OCI-LY1 (cell line): ENCODE results near the gene MICU1.

Source experiments
- H2AFZ ChIP-seq: fragments of 200-600 bp; sonication (generic), shearing (Covaris generic); 2 replicates; pipeline ENCODE4 v1.6.0; 2014; ENCODE audit warnings: antibody characterized with exemption, mild to moderate bottlenecking, low read length
- H3F3A ChIP-seq: fragments of 200-600 bp; sonication (generic), shearing (Covaris generic); 2 replicates; pipeline ENCODE4 v1.6.0; 2014; ENCODE audit warnings: mild to moderate bottlenecking, antibody characterized with exemption, low read length, moderate library complexity; ENCODE audit not compliant: insufficient read depth
- H3K27ac ChIP-seq: fragments of 200-600 bp; sonication (generic); 2 replicates; pipeline ENCODE4 v1.5.1; 2014; ENCODE audit warnings: low read length, mixed run types, mild to moderate bottlenecking, low read depth; ENCODE audit not compliant: poor library complexity, severe bottlenecking
- H3K27me3 ChIP-seq: fragments of 200-600 bp; sonication (generic); 2 replicates; pipeline ENCODE4 v1.6.0; 2014; ENCODE audit warnings: antibody characterized with exemption, mild to moderate bottlenecking, low read length, moderate library complexity; ENCODE audit not compliant: insufficient read depth
- H3K36me3 ChIP-seq: fragments of 200-600 bp; sonication (generic); 2 replicates; pipeline ENCODE4 v1.6.1; 2014; ENCODE audit warnings: mild to moderate bottlenecking, antibody characterized with exemption, low read length, moderate library complexity, mixed read lengths; ENCODE audit not compliant: insufficient read depth
- H3K4me1 ChIP-seq: fragments of 200-600 bp; sonication (generic); 2 replicates; pipeline ENCODE4 v1.5.1; 2014; ENCODE audit warnings: mild to moderate bottlenecking, low read length, moderate library complexity; ENCODE audit not compliant: insufficient read depth, severe bottlenecking
- H3K4me2 ChIP-seq: fragments of 200-600 bp; sonication (generic), shearing (Covaris generic); 2 replicates; pipeline ENCODE4 v1.6.1; 2014; ENCODE audit warnings: low read length
- H3K4me3 ChIP-seq: fragments of 200-600 bp; sonication (generic); 2 replicates; pipeline ENCODE4 v1.5.1; 2014; ENCODE audit warnings: low read length, low read depth, mild to moderate bottlenecking, mixed read lengths; ENCODE audit not compliant: poor library complexity, severe bottlenecking
- H3K79me2 ChIP-seq: fragments of 200-600 bp; shearing (Covaris generic); 2 replicates; pipeline ENCODE4 v1.6.1; 2016; ENCODE audit warnings: mixed run types, low read length, mixed read lengths; ENCODE audit not compliant: insufficient read depth
- H3K9ac ChIP-seq: fragments of 200-600 bp; sonication (generic), shearing (Covaris generic); 2 replicates; pipeline ENCODE4 v1.6.1; 2014; ENCODE audit warnings: mild to moderate bottlenecking, low read length, mixed read lengths
- H3K9me2 ChIP-seq: fragments of 200-600 bp; sonication (generic), shearing (Covaris generic); 2 replicates; pipeline ENCODE4 v1.6.1; 2014; ENCODE audit warnings: low read depth, mild to moderate bottlenecking, low read length, mixed read lengths
- H3K9me3 ChIP-seq: fragments of 200-600 bp; shearing (Covaris generic); 2 replicates; pipeline ENCODE4 v1.6.1; 2014; ENCODE audit warnings: low read length, mixed read lengths
- H4K20me1 ChIP-seq: fragments of 200-600 bp; sonication (generic), shearing (Covaris generic); 2 replicates; pipeline ENCODE4 v1.6.0; 2016; ENCODE audit warnings: mild to moderate bottlenecking, low read length; ENCODE audit not compliant: insufficient read depth
- CTCF ChIP-seq: fragments of 200-600 bp; sonication (generic), shearing (Covaris generic); IDR thresholded peaks from 2 replicates; pipeline ENCODE4 v1.5.1; 2017; ENCODE audit warnings: mild to moderate bottlenecking, antibody characterized with exemption, low read length, moderate library complexity, mixed read lengths
- EZH2 ChIP-seq: fragments of 200-600 bp; sonication (generic), shearing (Covaris generic); IDR thresholded peaks from 2 replicates; pipeline ENCODE4 v1.8.0; 2017; ENCODE audit warnings: borderline replicate concordance, mixed run types, mild to moderate bottlenecking, antibody characterized with exemption, low read length, moderate library complexity, mixed read lengths

MICU1 gene

DNA sequence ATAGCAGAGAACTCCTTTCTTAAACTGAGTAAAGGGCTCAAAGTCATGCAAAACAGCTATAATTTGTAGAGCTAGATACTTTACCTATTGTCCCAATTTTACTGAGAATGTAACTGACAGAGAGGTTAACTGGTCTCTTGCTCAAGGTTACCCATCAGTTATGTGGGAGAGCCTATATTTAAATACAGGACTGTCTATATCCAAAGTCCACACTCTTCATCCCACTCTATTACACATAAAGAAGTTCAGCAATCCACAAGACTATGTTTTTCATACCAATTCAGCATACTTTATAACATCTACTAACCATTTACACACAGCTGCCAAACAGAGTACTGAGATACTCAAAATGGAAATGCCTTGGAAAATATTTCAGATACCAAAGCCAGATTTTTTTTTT is 100.2 kb downstream of the MICU1 start:
- Histone ChIP-seq H4K20me1 (no peaks in the 10 kb centered on the region), H3K4me1 (peaks cover 9% of the 10 kb centered on the region), H3K36me3 (no peaks in the 10 kb centered on the region), H3K79me2 (no peaks in the 10 kb centered on the region), H3K27ac (no peak overlapping the region), H3K9me2 (no peaks in the 10 kb centered on the region), H3K27me3 (no peaks in the 10 kb centered on the region), H3K9me3 (no peaks in the 10 kb centered on the region), H3K4me2 (no peak overlapping the region), H2AFZ (no peak overlapping the region), H3F3A (no peaks in the 10 kb centered on the region; the same call in 1 of the 2 replicates), H3K4me3 (no peak overlapping the region), H3K9ac (no peak overlapping the region)
- no peak for TF ChIP-seq CTCF

GRCh38 chr10:72525277-72525676 is 100.6 kb downstream of the MICU1 start:
- H3K9ac ChIP-seq, result no peak overlapping the region
- no peaks in the 10 kb centered on the region for H3K79me2 ChIP-seq
- H3K27me3 ChIP-seq, result no peaks in the 10 kb centered on the region
- H3K9me2 ChIP-seq, result no peaks in the 10 kb centered on the region
- H3K4me3 ChIP-seq, result no peak overlapping the region
- H3K36me3 ChIP-seq, result no peaks in the 10 kb centered on the region
- H3K4me2 ChIP-seq, result no peak overlapping the region
- H3K4me1 ChIP-seq, result peaks cover 9% of the 10 kb centered on the region
- H2AFZ ChIP-seq, result no peak overlapping the region
- H3K9me3 ChIP-seq, result no peaks in the 10 kb centered on the region
- H3F3A ChIP-seq, result no peaks in the 10 kb centered on the region
- H3K27ac ChIP-seq, result no peak overlapping the region
- H4K20me1 ChIP-seq, result no peaks in the 10 kb centered on the region
- TF ChIP-seq EZH2, result no peak
- no peak for TF ChIP-seq CTCF

GRCh38 chr10:72524489-72524888 is 101.4 kb downstream of the MICU1 start:
- Histone ChIP-seq H4K20me1 (no peaks in the 10 kb centered on the region), H3K9me3 (no peaks in the 10 kb centered on the region), H3K4me3 (no peak overlapping the region), H3F3A (no peaks in the 10 kb centered on the region), H3K27ac (no peak overlapping the region), H3K79me2 (no peaks in the 10 kb centered on the region), H3K9me2 (no peaks in the 10 kb centered on the region), H3K27me3 (no peaks in the 10 kb centered on the region), H3K4me1 (peaks cover 9% of the 10 kb centered on the region), H2AFZ (no peak overlapping the region), H3K36me3 (no peaks in the 10 kb centered on the region), H3K9ac (no peak overlapping the region), H3K4me2 (no peak overlapping the region)
- TF ChIP-seq CTCF, result no peak
- TF ChIP-seq EZH2, result no peak
